Suprapubic skin (tissue), 4 donors: ENCODE results near the gene PDE6H.

Experiments used
- CTCF ChIP-seq, 2 donors: fragments of 200-600 bp in 1 of 2; fragments of 450-650 bp in 1 of 2; sonication (generic) in 1 of 2; IDR thresholded peaks; one replicate each; pipeline ENCODE4 v1.5.1; 2016 to 2019; ENCODE audit warnings: antibody characterized with exemption in 2 of 2, mild to moderate bottlenecking in 1 of 2, moderate library complexity in 1 of 2
- POLR2A ChIP-seq, 2 donors: fragments of 450-650 bp; IDR thresholded peaks; one replicate each; pipeline ENCODE4 v1.6.1; 2017; ENCODE audit warnings: antibody characterized with exemption in 2 of 2, mild to moderate bottlenecking in 2 of 2, moderate library complexity in 2 of 2
- POLR2AphosphoS5 ChIP-seq, 3 donors: sonication (generic); formaldehyde crosslinking; IDR thresholded peaks; one replicate each; pipeline ENCODE4 v1.6.1; 2017; ENCODE audit warnings: antibody characterized with exemption in 3 of 3

GRCh38 chr12:15004421-15004820 lies 31.6 kb downstream of the PDE6H start:
- TF ChIP-seq CTCF (IDR thresholded peaks at IDR 0.05) (no peak), POLR2A (IDR thresholded peaks at IDR 0.05) (no peak), POLR2AphosphoS5 (IDR thresholded peaks at IDR 0.05) (no peak)
